Osteoblast (primary cell): Measurements from ENCODE around the gene FAM76B. TPM values are rescaled to one million over a fixed set of nuclear protein-coding genes. Genes with fewer than 3 reads are reported as not detected.

Experiments
- DNase-seq: peaks from one replicate; pipeline ENCODE4 v3.0.0; 2011; ENCODE audit warnings: low spot score, mixed read lengths; ENCODE audit not compliant: insufficient read length; ENCODE audit errors: missing footprints
- H2AFZ ChIP-seq: 2 replicates; pipeline ENCODE4 v1.6.0; 2011; ENCODE audit warnings: mild to moderate bottlenecking, low read length
- H3K27ac ChIP-seq: 2 replicates; pipeline ENCODE4 v1.5.1; 2011; ENCODE audit warnings: mild to moderate bottlenecking, low read depth, low read length, moderate library complexity
- H3K27me3 ChIP-seq: 2 replicates; pipeline ENCODE4 v1.6.0; 2012; ENCODE audit warnings: mild to moderate bottlenecking, control low read depth, inconsistent platforms, low read length, moderate library complexity; ENCODE audit not compliant: insufficient read depth
- H3K36me3 ChIP-seq: 2 replicates; pipeline ENCODE4 v1.5.1; 2011; ENCODE audit warnings: mild to moderate bottlenecking, low read length, control low read depth, moderate library complexity; ENCODE audit not compliant: insufficient read depth
- H3K4me1 ChIP-seq: 2 replicates; pipeline ENCODE4 v1.5.1; 2011; ENCODE audit warnings: mild to moderate bottlenecking, low read length, control low read depth, moderate library complexity; ENCODE audit not compliant: insufficient read depth
- H3K4me2 ChIP-seq: 2 replicates; pipeline ENCODE4 v1.6.0; 2011; ENCODE audit warnings: mild to moderate bottlenecking, low read length; ENCODE audit not compliant: insufficient read depth
- H3K4me3 ChIP-seq: fragments of 200-600 bp; sonication (generic); 3 replicates; pipeline ENCODE4 v1.5.1; 2012; ENCODE audit warnings: mild to moderate bottlenecking, low read length, inconsistent platforms; ENCODE audit not compliant: insufficient read depth
- H3K79me2 ChIP-seq: 2 replicates; pipeline ENCODE4 v1.6.0; 2012; ENCODE audit warnings: mild to moderate bottlenecking, low read length, control low read depth, inconsistent platforms; ENCODE audit not compliant: insufficient read depth
- H3K9me3 ChIP-seq: 2 replicates; pipeline ENCODE4 v1.5.1; 2011; ENCODE audit warnings: low read depth, low read length, control low read depth
- H4K20me1 ChIP-seq: 2 replicates; pipeline ENCODE4 v1.6.0; 2012; ENCODE audit warnings: mild to moderate bottlenecking, low read length, control low read depth; ENCODE audit not compliant: insufficient read depth
- CTCF ChIP-seq: IDR thresholded peaks from 2 replicates; pipeline ENCODE4 v1.5.1; 2011; ENCODE audit warnings: mild to moderate bottlenecking, low read depth, low read length, moderate library complexity; ENCODE audit errors: extremely low read depth
- total RNA-seq: library from RNA; depleted of rRNA; stranded (reverse); fragments of >200 nt; gene quantifications from 2 replicates; pipeline ENCODE4 v1.2.3, GENCODE V29; 2012

FAM76B gene
- total RNA-seq, 1 donor = 26.8 TPM

GRCh38 chr11:95729462-95729861 lies 60.1 kb downstream of the FAM76B start:
- Histone ChIP-seq H2AFZ (no peak overlapping the region), H3K4me2 (no peak overlapping the region), H3K4me1 (no peaks in the 10 kb centered on the region), H3K79me2 (no peaks in the 10 kb centered on the region), H3K4me3 (no peak overlapping the region), H3K27ac (no peak overlapping the region), H3K9me3 (no peaks in the 10 kb centered on the region), H3K36me3 (no peaks in the 10 kb centered on the region), H3K27me3 (peaks cover 11% of the 10 kb centered on the region), H4K20me1 (no peaks in the 10 kb centered on the region)
- TF ChIP-seq CTCF = no peak
- no peak for DNase-seq

GRCh38 chr11:95728790-95729189 lies 60.8 kb downstream of the FAM76B start:
- H3K27ac ChIP-seq = no peak overlapping the region
- no peaks in the 10 kb centered on the region for H3K36me3 ChIP-seq
- no peaks in the 10 kb centered on the region for H3K9me3 ChIP-seq
- no peaks in the 10 kb centered on the region for H3K79me2 ChIP-seq
- no peak for TF ChIP-seq CTCF
- no peaks in the 10 kb centered on the region for H4K20me1 ChIP-seq
- peaks cover 8% of the 10 kb centered on the region for H3K27me3 ChIP-seq
- no peak overlapping the region for H3K4me3 ChIP-seq
- no peaks in the 10 kb centered on the region for H3K4me1 ChIP-seq
- no peak overlapping the region for H2AFZ ChIP-seq
- no peak overlapping the region for H3K4me2 ChIP-seq
- DNase-seq = no peak

- Histone ChIP-seq H4K20me1 (no peaks in the 10 kb centered on the region), H3K36me3 (no peaks in the 10 kb centered on the region), H3K4me3 (no peak overlapping the region), H2AFZ (no peak overlapping the region), H3K4me1 (no peaks in the 10 kb centered on the region), H3K79me2 (no peaks in the 10 kb centered on the region), H3K9me3 (no peaks in the 10 kb centered on the region), H3K27ac (no peak overlapping the region), H3K4me2 (no peak overlapping the region), H3K27me3 (peaks cover 8% of the 10 kb centered on the region)
- TF ChIP-seq CTCF = no peak
- no peak for DNase-seq
These were observed 61.5 kb downstream of the FAM76B start for GRCh38 chr11:95728094-95728493.

- H3K9me3 ChIP-seq = no peaks in the 10 kb centered on the region
- H2AFZ ChIP-seq = no peak overlapping the region
- no peak overlapping the region for H3K4me3 ChIP-seq
- DNase-seq = no peak
- H3K4me2 ChIP-seq = no peak overlapping the region
- H4K20me1 ChIP-seq = no peaks in the 10 kb centered on the region
- H3K27me3 ChIP-seq = peaks cover 8% of the 10 kb centered on the region
- no peaks in the 10 kb centered on the region for H3K36me3 ChIP-seq
- no peak overlapping the region for H3K27ac ChIP-seq
- no peak for TF ChIP-seq CTCF
- H3K4me1 ChIP-seq = no peaks in the 10 kb centered on the region
- H3K79me2 ChIP-seq = no peaks in the 10 kb centered on the region
These were observed 62.0 kb downstream of the FAM76B start for GRCh38 chr11:95727620-95728019.
